ENCODE measurements around the gene CASP3.

Gene CASP3

DNA sequence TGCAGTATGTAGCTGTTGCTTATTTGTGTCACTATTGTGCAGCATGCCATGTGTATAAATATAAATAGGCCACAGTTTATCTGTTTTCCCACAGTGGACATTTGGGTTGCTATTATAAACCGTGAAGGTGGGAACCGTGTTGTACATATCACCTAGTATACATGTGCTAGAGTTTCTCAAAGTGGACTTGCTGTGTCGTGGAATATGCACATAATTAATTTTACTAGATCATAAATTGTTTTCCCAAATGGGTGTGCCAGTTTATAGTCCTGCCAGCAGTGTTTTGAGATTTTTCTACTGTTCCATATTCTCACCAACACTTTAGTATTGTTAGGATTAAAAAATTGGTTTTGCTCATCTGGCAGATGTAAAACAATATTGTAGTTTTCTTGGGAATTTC, 38.8 kb upstream of the CASP3 start:
- Histone ChIP-seq H3K4me2 (ENCODE audit: low read length, poor library complexity, severe bottlenecking) (no peak overlapping the region), H3K9me3 (ENCODE audit: control insufficient read depth, low read length) (no peaks in the 10 kb centered on the region), H2BK15ac (ENCODE audit: low read depth, poor library complexity, severe bottlenecking) (no peak overlapping the region), H4K91ac (ENCODE audit: low read length) (peak overlapping the region; percentile 61), H3K36me3 (ENCODE audit: control insufficient read depth in 1 of 2, insufficient read depth in 2 of 2, low read depth in 1 of 2, low read length in 2 of 2) (peaks cover 0 to 17% of the 10 kb centered on the region in 2 experiments), H2AK5ac (ENCODE audit: low read length, severe bottlenecking) (no peak overlapping the region), H3K79me1 (replicated peaks; ENCODE audit: low read length, poor library complexity, severe bottlenecking) (peaks cover 2% of the 10 kb centered on the region), H3K27ac (ENCODE audit: low read length, poor library complexity, severe bottlenecking) (peak overlapping the region; percentile 82), H3K4me3 (ENCODE audit: insufficient read depth in 1 of 2, low read depth in 1 of 2, low read length in 2 of 2) (no peak overlapping the region), H4K8ac (ENCODE audit: low read length) (no peak overlapping the region), H3K4ac (ENCODE audit: low read depth in 1 of 2, low read length in 2 of 2) (no peak overlapping the region), H2BK120ac (ENCODE audit: low read depth, low read length) (no peak overlapping the region), H3K14ac (ENCODE audit: low read length in 2 of 2) (no peak overlapping the region), H3K4me1 (ENCODE audit: control insufficient read depth, insufficient read depth, low read depth, low read length) (peaks cover 7% of the 10 kb centered on the region), H3K23ac (ENCODE audit: low read length in 2 of 2) (no peak overlapping the region), H3K18ac (ENCODE audit: low read depth in 1 of 2, low read length in 2 of 2) (no peak overlapping the region), H2BK12ac (ENCODE audit: low read length in 2 of 2) (no peak overlapping the region), H2BK5ac (ENCODE audit: low read depth, low read length, poor library complexity, severe bottlenecking) (no peak overlapping the region), H3K27me3 (ENCODE audit: control insufficient read depth in 1 of 2, insufficient read depth in 1 of 2, low read length in 2 of 2) (no peaks in the 10 kb centered on the region), H2AFZ (ENCODE audit: low read depth, low read length) (no peak overlapping the region), H3K9ac (ENCODE audit: low read length) (peak overlapping the region; percentile 55)
- WGBS: 40% methylated on average over 2 of the region's 3 CpGs
- DNase-seq: no peak

DNA sequence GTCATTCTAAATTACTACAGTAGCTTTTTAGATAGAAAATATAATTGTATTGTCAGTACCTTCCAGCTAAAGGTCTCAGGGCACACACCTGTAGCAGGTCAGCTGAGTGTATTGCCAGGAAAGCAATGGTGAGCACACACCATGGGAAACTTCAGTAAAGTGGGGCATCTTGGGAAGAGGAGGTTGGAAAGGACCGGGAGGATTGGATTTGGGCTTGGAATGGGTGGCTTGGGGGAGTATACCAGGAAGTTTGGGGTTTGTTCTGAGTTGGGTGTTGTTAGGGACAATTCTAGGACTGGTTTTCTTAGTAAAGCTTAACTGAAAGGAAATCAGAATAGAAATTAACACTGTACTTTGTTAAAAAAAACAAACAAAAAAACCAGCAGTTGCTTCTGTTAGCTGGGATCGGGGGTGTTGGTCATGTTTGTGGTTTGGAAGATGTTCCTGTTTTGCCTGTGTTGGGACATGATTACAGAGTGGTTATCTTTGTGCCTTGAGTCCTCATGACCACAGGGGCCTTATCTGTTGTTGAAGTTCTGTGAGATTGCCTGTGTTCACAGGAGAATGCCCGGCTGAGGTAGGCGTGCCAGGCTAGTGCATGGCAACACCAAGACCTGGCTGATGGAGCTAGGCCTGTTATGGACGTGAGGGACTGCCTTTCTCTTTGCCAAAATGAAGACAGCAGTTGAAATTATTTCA, 35.4 kb upstream of the CASP3 start:
- Histone ChIP-seq H3K27ac (ENCODE audit: low read length, poor library complexity, severe bottlenecking) (no peak overlapping the region), H3K4me3 (ENCODE audit: insufficient read depth in 1 of 2, low read depth in 1 of 2, low read length in 2 of 2) (no peak overlapping the region), H3K79me1 (replicated peaks; ENCODE audit: low read length, poor library complexity, severe bottlenecking) (peaks cover 2% of the 10 kb centered on the region), H2AK5ac (ENCODE audit: low read length, severe bottlenecking) (no peak overlapping the region), H3K9ac (ENCODE audit: low read length) (no peak overlapping the region), H2BK120ac (ENCODE audit: low read depth, low read length) (no peak overlapping the region), H3K23ac (ENCODE audit: low read length in 2 of 2) (no peak overlapping the region), H2BK15ac (ENCODE audit: low read depth, poor library complexity, severe bottlenecking) (no peak overlapping the region), H3K4ac (ENCODE audit: low read depth in 1 of 2, low read length in 2 of 2) (no peak overlapping the region), H2BK12ac (ENCODE audit: low read length in 2 of 2) (no peak overlapping the region), H3K4me1 (ENCODE audit: control insufficient read depth, insufficient read depth, low read depth, low read length) (peaks cover 7% of the 10 kb centered on the region), H2AFZ (ENCODE audit: low read depth, low read length) (no peak overlapping the region), H3K9me3 (ENCODE audit: control insufficient read depth, low read length) (no peaks in the 10 kb centered on the region), H3K4me2 (ENCODE audit: low read length, poor library complexity, severe bottlenecking) (no peak overlapping the region), H3K36me3 (ENCODE audit: control insufficient read depth in 1 of 2, insufficient read depth in 2 of 2, low read depth in 1 of 2, low read length in 2 of 2) (peaks cover 0 to 15% of the 10 kb centered on the region in 2 experiments), H4K91ac (ENCODE audit: low read length) (no peak overlapping the region), H4K8ac (ENCODE audit: low read length) (no peak overlapping the region), H3K18ac (ENCODE audit: low read depth in 1 of 2, low read length in 2 of 2) (no peak overlapping the region), H3K14ac (ENCODE audit: low read length in 2 of 2) (no peak overlapping the region), H2BK5ac (ENCODE audit: low read depth, low read length, poor library complexity, severe bottlenecking) (no peak overlapping the region), H3K27me3 (ENCODE audit: control insufficient read depth in 1 of 2, insufficient read depth in 1 of 2, low read length in 2 of 2) (no peaks in the 10 kb centered on the region)
- DNase-seq: peak; percentile 17
- 76% methylated on average over 5 of the region's 5 CpGs for WGBS

DNA sequence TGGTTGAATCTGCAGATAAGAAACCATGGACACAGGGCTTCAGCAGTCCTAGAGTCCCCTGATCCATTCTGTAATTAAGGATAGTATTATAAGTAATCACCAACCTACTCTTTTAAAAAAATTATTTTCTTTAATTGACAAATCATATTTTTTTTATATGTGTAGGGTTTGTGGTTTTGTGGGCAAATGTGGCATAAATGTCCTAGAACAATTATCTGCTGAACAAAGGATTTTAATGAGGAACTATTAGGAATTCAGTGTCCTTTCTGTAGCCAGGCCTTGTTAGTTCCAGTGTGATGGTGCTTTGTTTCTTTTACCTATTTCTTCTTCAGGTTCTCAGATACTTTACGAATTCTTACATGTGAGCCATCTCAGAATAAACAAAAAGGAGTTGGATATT, 32.7 kb upstream of the CASP3 start:
- no peak overlapping the region for H3K27ac ChIP-seq (ENCODE audit: low read length, poor library complexity, severe bottlenecking)
- no peak overlapping the region for H2BK12ac ChIP-seq (ENCODE audit: low read length in 2 of 2)
- no peak overlapping the region for H4K8ac ChIP-seq (ENCODE audit: low read length)
- no peaks in the 10 kb centered on the region for H3K27me3 ChIP-seq (ENCODE audit: control insufficient read depth in 1 of 2, insufficient read depth in 1 of 2, low read length in 2 of 2)
- H3K18ac ChIP-seq (ENCODE audit: low read depth in 1 of 2, low read length in 2 of 2): no peak overlapping the region
- H3K36me3 ChIP-seq (ENCODE audit: control insufficient read depth in 1 of 2, insufficient read depth in 2 of 2, low read depth in 1 of 2, low read length in 2 of 2): peaks cover 0 to 15% of the 10 kb centered on the region in 2 experiments
- H2BK120ac ChIP-seq (ENCODE audit: low read depth, low read length): no peak overlapping the region
- no peak overlapping the region for H4K91ac ChIP-seq (ENCODE audit: low read length)
- H3K14ac ChIP-seq (ENCODE audit: low read length in 2 of 2): no peak overlapping the region
- WGBS: no CpG with 5 or more reads among the region's 1 CpG
- H2AFZ ChIP-seq (ENCODE audit: low read depth, low read length): no peak overlapping the region
- H3K4ac ChIP-seq (ENCODE audit: low read depth in 1 of 2, low read length in 2 of 2): no peak overlapping the region
- no peak overlapping the region for H3K4me3 ChIP-seq (ENCODE audit: insufficient read depth in 1 of 2, low read depth in 1 of 2, low read length in 2 of 2)
- no peak overlapping the region for H3K9ac ChIP-seq (ENCODE audit: low read length)
- no peak overlapping the region for H2AK5ac ChIP-seq (ENCODE audit: low read length, severe bottlenecking)
- H3K79me1 ChIP-seq (replicated peaks; ENCODE audit: low read length, poor library complexity, severe bottlenecking): no peaks in the 10 kb centered on the region
- no peaks in the 10 kb centered on the region for H3K9me3 ChIP-seq (ENCODE audit: control insufficient read depth, low read length)
- H3K23ac ChIP-seq (ENCODE audit: low read length in 2 of 2): no peak overlapping the region
- H2BK5ac ChIP-seq (ENCODE audit: low read depth, low read length, poor library complexity, severe bottlenecking): no peak overlapping the region
- no peak overlapping the region for H2BK15ac ChIP-seq (ENCODE audit: low read depth, poor library complexity, severe bottlenecking)
- H3K4me1 ChIP-seq (ENCODE audit: control insufficient read depth, insufficient read depth, low read depth, low read length): peaks cover 4% of the 10 kb centered on the region
- DNase-seq: no peak
- no peak overlapping the region for H3K4me2 ChIP-seq (ENCODE audit: low read length, poor library complexity, severe bottlenecking)

DNA sequence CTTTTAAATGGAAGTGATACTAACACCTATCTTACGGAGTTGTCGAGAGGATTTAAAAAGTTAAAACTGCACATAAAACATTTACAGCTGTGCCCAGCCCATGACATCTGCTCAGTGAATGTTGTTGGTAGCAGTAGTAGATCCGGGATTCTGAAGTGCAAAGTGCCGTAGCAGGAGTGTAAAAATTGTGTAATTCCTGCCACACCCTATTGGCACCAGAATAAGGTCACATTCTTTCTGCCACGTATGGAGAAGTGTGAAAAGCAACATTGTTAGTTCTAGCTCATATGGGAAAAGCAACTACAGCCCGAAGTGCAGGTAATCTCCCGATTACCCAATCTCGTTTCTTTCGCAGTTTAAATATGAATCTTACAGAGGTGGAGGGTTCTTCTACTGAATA, 31.5 kb upstream of the CASP3 start:
- Histone ChIP-seq H3K27me3 (ENCODE audit: control insufficient read depth in 1 of 2, insufficient read depth in 1 of 2, low read length in 2 of 2) (no peaks in the 10 kb centered on the region), H2BK15ac (ENCODE audit: low read depth, poor library complexity, severe bottlenecking) (no peak overlapping the region), H2AFZ (ENCODE audit: low read depth, low read length) (no peak overlapping the region), H3K18ac (ENCODE audit: low read depth in 1 of 2, low read length in 2 of 2) (no peak overlapping the region), H3K36me3 (ENCODE audit: control insufficient read depth in 1 of 2, insufficient read depth in 2 of 2, low read depth in 1 of 2, low read length in 2 of 2) (peaks cover 0 to 11% of the 10 kb centered on the region in 2 experiments), H3K9ac (ENCODE audit: low read length) (no peak overlapping the region), H4K8ac (ENCODE audit: low read length) (no peak overlapping the region), H2BK5ac (ENCODE audit: low read depth, low read length, poor library complexity, severe bottlenecking) (no peak overlapping the region), H3K4me3 (ENCODE audit: insufficient read depth in 1 of 2, low read depth in 1 of 2, low read length in 2 of 2) (no peak overlapping the region), H3K4me1 (ENCODE audit: control insufficient read depth, insufficient read depth, low read depth, low read length) (peaks cover 4% of the 10 kb centered on the region), H3K79me1 (replicated peaks; ENCODE audit: low read length, poor library complexity, severe bottlenecking) (no peaks in the 10 kb centered on the region), H3K9me3 (ENCODE audit: control insufficient read depth, low read length) (no peaks in the 10 kb centered on the region), H3K23ac (ENCODE audit: low read length in 2 of 2) (no peak overlapping the region), H3K27ac (ENCODE audit: low read length, poor library complexity, severe bottlenecking) (no peak overlapping the region), H2BK120ac (ENCODE audit: low read depth, low read length) (no peak overlapping the region), H3K4me2 (ENCODE audit: low read length, poor library complexity, severe bottlenecking) (no peak overlapping the region), H2AK5ac (ENCODE audit: low read length, severe bottlenecking) (no peak overlapping the region), H3K14ac (ENCODE audit: low read length in 2 of 2) (no peak overlapping the region), H2BK12ac (ENCODE audit: low read length in 2 of 2) (no peak overlapping the region), H3K4ac (ENCODE audit: low read depth in 1 of 2, low read length in 2 of 2) (no peak overlapping the region), H4K91ac (ENCODE audit: low read length) (no peak overlapping the region)
- WGBS: 95% methylated on average over 9 of the region's 9 CpGs
- no peak for DNase-seq
